Measurements from ENCODE around the gene HSD17B10.

GRCh38 chrX:53481093-53481492 is 46.9 kb upstream of the HSD17B10 start:
- TF ChIP-seq CTCF (IDR thresholded peaks at IDR 0.05; ENCODE audit: low read depth, low read length) (peak; percentile 62), POLR2A (IDR thresholded peaks at IDR 0.05; ENCODE audit: extremely low read depth, insufficient read length) (no peak), MAX (IDR thresholded peaks at IDR 0.05; ENCODE audit: low read depth, low read length) (no peak), MYC (IDR thresholded peaks at IDR 0.05; ENCODE audit: low read depth, low read length) (no peak)

All from NB4 (cell line).